ENCODE measurements around the gene OR8J1. TPM values are rescaled to one million over a fixed set of nuclear protein-coding genes. Genes with fewer than 3 reads are reported as not detected.

Gene OR8J1
- total RNA-seq, 1 experiment from 2014 or later: not detected

- DNase-seq (ENCODE audit: low read depth, low spot score) (no peak), ATAC-seq (no peak)
- BruUV-seq (replicated peaks): no TSS peak
- H3K9me2 ChIP-seq (ENCODE audit: insufficient read depth): no peaks in the 10 kb centered on the region
- peaks cover 0 to 8% of the 10 kb centered on the region in 2 experiments; a peak in 2 of 4 replicates for H3K9me3 ChIP-seq (ENCODE audit: control insufficient read depth in 1 of 2, insufficient read depth in 1 of 2, low read depth in 1 of 2, low read length in 2 of 2)
- H3K27ac ChIP-seq (ENCODE audit: low read depth, low read length): no peak overlapping the region
- no peaks in the 10 kb centered on the region for H3K27me3 ChIP-seq (ENCODE audit: insufficient read depth, low read length)
- no peak overlapping the region for H2AFZ ChIP-seq (ENCODE audit: low read depth, low read length, poor library complexity, severe bottlenecking)
- H3K4me2 ChIP-seq (ENCODE audit: low read length): no peak overlapping the region
- H4K20me1 ChIP-seq (ENCODE audit: insufficient read depth): no peaks in the 10 kb centered on the region
- H3K9ac ChIP-seq (ENCODE audit: low read length): no peak overlapping the region
- ChIA-PET RAD21 (ENCODE audit: low non-redundant PET in 1 of 2, low total read pairs in 2 of 2, uncharacterized antibody in 2 of 2, unreplicated experiment in 2 of 2) (no interaction called here), POLR2A (no interaction called here), CTCF (no interaction called here)
- H3K4me3 ChIP-seq (replicated peaks in 1 of 2; ENCODE audit: low read depth in 1 of 2, low read length in 2 of 2): no peak overlapping the region
- TF ChIP-seq POLR2AphosphoS5 (IDR thresholded peaks at IDR 0.05; ENCODE audit: low read depth, low read length) (no peak), POLR2A (IDR thresholded peaks at IDR 0.05; ENCODE audit: borderline replicate concordance, extremely low read depth, insufficient read depth, insufficient read length) (no peak), CTCF (IDR thresholded peaks at IDR 0.05 in 2 of 3, conservative IDR thresholded peaks at IDR 0.05 in 1 of 3; ENCODE audit: borderline replicate concordance in 1 of 3, insufficient read depth in 1 of 3, low read depth in 2 of 3, low read length in 2 of 3) (no peak), CBX3 (IDR thresholded peaks at IDR 0.05; ENCODE audit: low read depth) (no peak), ZBTB33 (IDR thresholded peaks at IDR 0.05; ENCODE audit: extremely low read depth, insufficient replicate concordance, low read length) (no peak), ZNF274 (IDR thresholded peaks at IDR 0.05; ENCODE audit: low read depth, low read length) (no peak), SIN3A (IDR thresholded peaks at IDR 0.05; ENCODE audit: low read depth) (no peak), EGR1 (IDR thresholded peaks at IDR 0.05; ENCODE audit: low read depth) (no peak), EZH2 (IDR thresholded peaks at IDR 0.05) (no peak), EZH2phosphoT487 (IDR thresholded peaks at IDR 0.05; ENCODE audit: borderline replicate concordance) (no peak), FOSL1 (IDR thresholded peaks at IDR 0.05; ENCODE audit: low read depth) (no peak), REST (IDR thresholded peaks at IDR 0.05; ENCODE audit: low read depth) (no peak), CEBPB (IDR thresholded peaks at IDR 0.05; ENCODE audit: low read depth) (no peak), SRF (IDR thresholded peaks at IDR 0.05; ENCODE audit: low read depth) (no peak), YY1 (IDR thresholded peaks at IDR 0.05; ENCODE audit: extremely low read depth, insufficient replicate concordance, low read depth, low read length) (no peak), ELF1 (IDR thresholded peaks at IDR 0.05; ENCODE audit: borderline replicate concordance, low read depth) (no peak), SP1 (IDR thresholded peaks at IDR 0.05; ENCODE audit: low read depth) (no peak), ATF3 (IDR thresholded peaks at IDR 0.05) (no peak), ZFX (IDR thresholded peaks at IDR 0.05) (no peak)
- intact Hi-C loops (cut with micrococcal nuclease): no loop called here
- H3K4me1 ChIP-seq (ENCODE audit: control insufficient read depth in 1 of 2, insufficient read depth in 2 of 2, low read length in 2 of 2): no peaks in the 10 kb centered on the region
- no peaks in the 10 kb centered on the region for H3K36me3 ChIP-seq (ENCODE audit: control insufficient read depth in 1 of 2, insufficient read depth in 2 of 2, low read length in 2 of 2)
- H3K79me2 ChIP-seq (ENCODE audit: insufficient read depth, low read length): no peaks in the 10 kb centered on the region
These were observed 22.1 kb upstream of the OR8J1 start for GRCh38 chr11:56331861-56332491.

Data from HCT116 (cell line).